C1 segment of cervical spinal cord (tissue), 14 donors: ENCODE results near the gene TCEAL3.
"Not testable (repeated sequence)": the region's sequence is repeated elsewhere in the genome, so short reads cannot be mapped to it uniquely, and the experiment has no call there.

ENCODE experiments used
- DNase-seq, 14 donors: peaks; one replicate each; lab custom pipeline; 2025; lab: John Stamatoyannopoulos, UW

The TCEAL3 gene, protein sequence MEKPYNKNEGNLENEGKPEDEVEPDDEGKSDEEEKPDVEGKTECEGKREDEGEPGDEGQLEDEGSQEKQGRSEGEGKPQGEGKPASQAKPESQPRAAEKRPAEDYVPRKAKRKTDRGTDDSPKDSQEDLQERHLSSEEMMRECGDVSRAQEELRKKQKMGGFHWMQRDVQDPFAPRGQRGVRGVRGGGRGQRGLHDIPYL

DNA sequence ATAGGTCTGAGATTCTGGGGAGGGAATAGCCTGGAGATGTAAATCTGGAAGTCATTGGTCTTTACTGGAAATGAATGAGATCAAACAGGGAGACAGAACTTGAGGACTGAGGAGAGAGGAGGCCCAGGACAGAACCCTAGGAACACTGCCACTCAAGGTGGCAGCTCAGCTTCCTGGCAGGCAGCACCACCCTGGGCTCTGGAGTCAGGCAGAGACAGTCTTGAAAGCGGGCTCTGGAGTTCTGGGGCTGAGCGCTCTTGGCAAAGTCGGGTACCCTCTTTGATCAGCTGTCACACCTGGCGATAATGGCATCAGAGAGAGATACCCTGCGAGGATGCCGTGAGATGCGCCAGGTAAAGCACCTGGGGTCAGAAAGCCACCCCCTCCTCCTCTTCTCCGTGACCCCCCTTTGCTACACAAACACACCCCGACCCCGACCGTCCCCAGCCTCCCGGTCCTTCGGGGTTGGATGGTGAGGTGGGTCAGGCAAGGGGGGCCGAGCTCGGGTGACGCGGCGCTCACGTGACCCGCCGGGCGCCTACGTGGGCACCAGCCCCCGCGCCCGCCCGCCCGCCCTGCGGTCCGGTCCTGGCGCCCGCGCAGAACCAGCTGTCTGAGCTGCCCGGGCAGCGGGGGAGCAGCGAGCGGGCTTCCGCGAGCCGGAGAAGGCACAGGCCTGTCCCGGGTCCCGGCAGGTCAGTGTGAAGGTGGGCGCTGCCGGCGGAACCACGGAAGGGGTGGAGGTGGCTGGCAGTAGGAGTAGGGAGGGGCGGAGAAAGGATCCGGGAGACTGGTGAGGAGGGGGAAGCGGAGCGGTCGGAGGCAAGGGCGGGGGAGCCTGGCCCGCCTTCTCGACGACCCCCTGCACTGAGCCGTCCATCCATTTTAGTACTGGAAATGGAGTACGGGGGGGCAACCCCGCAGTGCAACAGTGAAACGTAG is at the start of gene TCEAL3:
Gene TCEAL3 (plus strand): TSS at position 600 of the 942 bp plus-strand sequence. CDS start 1,102 bp downstream, outside the sequence.
- DNase-seq, result peak in 13 of 14 donors; percentile 2 to 70 (median 46)

DNA sequence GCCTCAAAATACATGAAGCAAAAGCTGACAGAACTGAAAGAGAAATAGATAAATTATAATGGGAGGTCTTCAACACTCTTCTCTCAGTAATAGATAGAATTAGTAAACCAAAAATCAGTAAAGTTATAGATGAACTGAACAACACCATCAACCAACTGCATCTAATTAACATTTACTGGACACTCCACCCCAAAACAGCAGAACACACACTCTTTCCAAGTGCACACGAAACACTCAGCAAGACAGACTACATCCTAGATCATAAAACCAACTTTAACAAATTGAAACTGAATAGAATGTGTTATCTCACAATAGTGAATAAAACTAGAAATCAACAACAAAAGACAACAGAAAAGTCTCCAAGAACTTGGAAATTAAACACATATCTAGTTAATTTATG is 47.5 kb upstream of the TCEAL3 start:
- DNase-seq, result no peak

DNA sequence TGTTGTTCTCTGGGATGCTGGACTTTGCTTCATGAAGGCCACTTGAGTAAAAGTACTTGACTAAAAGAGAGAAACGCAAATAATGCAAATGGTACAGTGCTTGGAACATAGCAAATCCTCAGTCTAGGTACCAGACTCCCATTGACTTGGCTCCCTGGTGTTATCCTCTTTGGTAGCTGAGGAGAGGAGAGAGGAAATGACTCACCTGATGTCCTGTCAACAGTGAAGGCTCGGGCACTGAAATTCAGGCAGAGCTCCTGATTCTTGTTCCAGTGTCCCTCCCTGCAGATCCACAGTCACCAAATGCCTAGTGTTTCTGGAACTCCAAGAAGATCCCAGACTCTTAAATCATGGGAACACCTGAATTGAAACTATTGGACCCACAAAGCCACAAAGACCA is 45.0 kb upstream of the TCEAL3 start:
- no peak for DNase-seq

DNA sequence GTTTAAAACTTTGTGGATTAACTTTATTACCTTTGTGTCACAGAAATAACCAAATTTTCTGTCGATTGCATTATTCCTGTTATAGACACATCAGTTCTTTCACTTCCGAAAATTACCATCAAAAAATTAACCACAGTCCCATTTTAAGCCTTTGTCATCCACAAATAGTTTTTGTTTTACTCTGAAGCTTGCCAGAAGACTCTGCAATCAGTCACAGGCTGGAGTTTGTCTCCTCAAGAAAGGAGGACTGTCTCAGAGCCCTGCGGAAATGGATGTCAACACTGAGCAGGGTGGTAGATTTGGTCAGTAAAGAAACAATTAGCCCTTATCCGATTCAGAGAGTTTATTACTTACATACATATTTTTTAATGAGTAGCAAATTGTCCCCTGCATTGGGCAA is 42.6 kb upstream of the TCEAL3 start:
- no peak for DNase-seq

DNA sequence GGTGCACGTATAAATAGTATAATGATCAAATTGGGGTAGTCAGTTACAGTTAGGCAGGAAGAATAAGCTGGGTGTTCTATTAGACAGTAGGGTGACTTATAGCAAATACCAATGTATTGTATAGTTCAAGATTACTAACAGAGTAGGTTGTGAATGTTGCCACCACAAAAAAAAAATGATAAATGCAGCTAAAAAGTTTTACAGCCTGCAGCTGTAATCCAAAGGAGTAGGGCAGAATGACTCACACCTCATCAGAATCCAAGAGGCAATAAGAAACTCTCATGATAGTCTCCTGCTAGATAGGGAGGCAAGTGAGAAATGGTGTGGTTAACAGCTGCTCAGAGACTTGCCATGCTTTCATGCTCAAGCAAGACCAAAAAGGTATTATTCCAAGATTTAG is 42.0 kb upstream of the TCEAL3 start:
- no peak for DNase-seq

DNA sequence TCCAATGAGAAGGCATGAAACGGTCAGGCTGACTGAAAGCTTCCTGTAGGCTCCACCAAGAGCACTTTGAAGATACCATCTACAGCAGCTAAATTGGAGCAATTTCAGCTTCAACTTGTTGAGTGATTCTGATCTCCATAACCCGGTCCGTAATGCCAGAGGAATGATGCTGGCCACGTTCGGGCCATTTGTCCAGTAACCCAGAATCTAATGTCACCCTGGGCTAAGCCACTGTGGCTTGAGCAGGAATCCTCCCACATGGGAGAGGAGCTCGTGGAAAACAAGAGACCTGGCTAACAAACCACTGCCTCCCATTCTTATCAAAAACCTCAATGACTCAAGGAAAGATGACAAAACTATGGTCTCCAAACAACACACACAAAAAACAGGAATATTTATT is 36.6 kb upstream of the TCEAL3 start:
- DNase-seq, result no peak

DNA sequence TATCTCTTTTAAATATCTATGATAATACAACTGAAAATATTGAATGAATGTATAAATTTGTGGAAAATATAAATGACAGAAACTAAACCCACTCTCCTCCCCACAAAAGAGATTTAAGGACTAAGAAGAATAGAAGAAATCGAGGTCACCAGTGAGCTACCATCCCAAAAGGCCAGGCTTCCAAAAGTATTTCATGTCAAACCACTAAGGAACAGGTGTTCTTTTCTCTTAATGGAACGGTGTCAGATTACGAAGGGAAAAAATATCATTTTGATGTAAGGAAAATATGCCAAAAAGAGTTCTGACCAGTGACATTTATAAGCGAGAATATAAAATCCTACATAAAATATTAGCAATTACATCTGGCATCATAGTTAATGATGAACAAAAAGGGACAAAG is 36.0 kb upstream of the TCEAL3 start:
- DNase-seq, result no peak

DNA sequence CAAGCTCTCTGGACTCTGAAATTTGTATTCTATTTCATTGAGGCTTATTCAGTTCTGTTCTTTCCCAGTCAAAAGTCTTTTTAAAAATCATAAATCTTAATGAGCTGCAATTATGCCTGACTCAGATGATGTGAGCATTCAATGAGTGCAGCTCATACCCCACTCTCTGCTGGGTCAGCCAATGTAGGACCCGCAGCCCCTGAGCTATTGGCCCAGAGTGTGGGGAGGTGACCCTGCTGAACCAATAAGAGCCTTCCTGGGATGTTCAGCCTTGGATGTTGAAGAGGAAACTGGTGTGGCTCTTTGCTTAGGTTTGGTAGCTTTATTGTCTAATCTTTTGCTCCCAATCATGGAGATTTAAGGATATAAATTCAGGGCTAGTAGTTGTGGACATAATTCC is 34.6 kb upstream of the TCEAL3 start:
- no peak for DNase-seq

DNA sequence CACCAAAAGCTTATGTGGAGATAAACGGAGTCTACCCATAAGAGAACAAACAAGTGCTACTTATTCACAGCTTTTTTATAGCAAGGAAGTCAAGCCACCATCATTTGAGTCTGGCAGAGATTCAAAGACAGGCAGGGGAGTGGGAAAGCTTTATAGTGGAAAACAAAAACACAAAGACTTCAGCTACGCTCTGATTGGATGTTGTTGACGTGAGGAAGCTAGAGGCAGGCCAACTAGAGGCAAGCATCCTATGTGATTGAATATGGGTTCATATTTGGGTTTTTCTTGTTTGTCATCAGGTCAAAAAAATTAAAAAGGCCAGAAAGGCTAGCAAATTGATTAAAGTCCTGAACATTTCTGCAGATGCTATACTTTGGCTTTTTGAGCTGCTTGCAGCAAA is 23.2 kb upstream of the TCEAL3 start:
- peak in 2 of 14 donors; percentile 0 to 2 for DNase-seq

DNA sequence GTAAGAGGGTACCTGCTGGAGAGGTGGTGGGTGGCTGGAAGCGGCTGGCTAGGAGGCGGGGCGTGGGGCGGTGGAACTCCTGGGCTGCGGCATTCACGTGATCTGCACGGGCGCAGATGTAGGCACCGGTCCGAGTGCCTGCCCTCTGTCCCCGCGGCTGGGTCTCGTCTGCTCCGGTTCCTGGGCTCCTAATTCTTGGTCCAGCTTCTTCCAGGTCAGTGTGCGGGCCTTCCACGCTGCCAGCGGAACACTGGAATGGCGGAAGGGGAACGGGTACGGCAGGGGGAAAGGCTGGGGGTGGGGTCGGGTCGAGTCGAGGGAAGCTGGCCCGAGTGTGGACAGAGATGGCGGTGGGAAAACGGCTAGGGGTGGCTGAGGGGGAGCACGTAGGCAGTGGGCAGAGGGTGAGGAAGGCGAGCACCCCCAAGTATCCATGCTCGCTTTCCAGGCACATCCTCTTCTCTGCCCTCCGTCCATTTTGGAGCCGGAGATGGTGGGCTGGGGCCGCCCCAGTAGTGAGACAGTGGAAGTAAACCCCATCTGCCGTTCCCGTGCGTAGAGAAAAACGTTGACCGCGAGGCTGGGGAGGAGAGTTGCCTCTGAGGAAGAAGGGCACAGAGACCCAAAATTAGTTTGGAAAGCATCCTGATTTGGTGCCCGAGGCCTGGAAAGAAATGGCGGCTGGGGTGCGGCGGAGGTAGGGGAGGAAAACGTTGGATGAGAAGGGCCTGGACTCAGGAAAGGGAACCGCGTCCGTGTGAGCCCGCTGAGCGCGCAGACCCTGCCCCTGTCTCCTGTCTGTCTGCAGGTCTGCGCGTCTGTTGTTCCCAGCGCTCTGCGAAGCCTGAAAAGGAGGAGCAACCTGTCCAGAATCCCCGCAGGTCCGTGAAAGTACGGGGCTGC is 22.1 kb upstream of the TCEAL3 start, which contains the start of gene TCEAL4:
Gene TCEAL4 (plus strand): TSS at position 105 of the 903 bp plus-strand sequence. CDS start 1,161 bp downstream, outside the sequence.
- peak in 12 of 14 donors; percentile 20 to 63 (median 34) for DNase-seq

DNA sequence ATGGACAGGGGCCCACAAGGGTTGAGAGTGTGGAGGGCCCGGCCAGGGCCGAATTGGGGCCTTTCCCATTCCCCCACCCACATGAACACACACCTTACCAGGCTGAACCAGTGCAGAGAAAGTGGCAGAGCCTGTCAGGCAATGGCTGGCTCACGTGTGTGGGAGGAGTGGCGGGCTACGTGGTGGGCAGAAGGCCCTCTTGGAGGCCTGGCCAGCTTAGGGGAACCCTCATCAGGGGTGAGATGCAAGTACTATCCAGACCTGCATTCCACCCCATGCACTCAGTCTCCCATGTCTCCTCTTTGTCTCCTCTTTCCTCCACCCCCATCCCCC is 21.5 kb upstream of the TCEAL3 start:
- DNase-seq, result peak in 7 of 14 donors; percentile 1 to 38 (median 20)

DNA sequence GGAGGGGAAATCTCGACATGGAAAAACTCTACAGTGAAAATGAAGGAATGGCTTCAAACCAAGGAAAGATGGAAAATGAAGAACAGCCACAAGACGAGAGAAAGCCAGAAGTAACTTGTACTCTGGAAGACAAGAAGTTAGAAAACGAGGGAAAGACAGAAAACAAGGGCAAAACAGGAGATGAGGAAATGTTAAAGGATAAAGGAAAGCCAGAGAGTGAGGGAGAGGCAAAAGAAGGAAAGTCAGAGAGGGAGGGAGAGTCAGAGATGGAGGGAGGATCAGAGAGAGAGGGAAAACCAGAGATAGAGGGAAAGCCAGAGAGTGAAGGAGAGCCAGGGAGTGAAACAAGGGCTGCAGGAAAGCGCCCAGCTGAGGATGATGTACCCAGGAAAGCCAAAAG is 21.1 kb upstream of the TCEAL3 start:
- no peak for DNase-seq

DNA sequence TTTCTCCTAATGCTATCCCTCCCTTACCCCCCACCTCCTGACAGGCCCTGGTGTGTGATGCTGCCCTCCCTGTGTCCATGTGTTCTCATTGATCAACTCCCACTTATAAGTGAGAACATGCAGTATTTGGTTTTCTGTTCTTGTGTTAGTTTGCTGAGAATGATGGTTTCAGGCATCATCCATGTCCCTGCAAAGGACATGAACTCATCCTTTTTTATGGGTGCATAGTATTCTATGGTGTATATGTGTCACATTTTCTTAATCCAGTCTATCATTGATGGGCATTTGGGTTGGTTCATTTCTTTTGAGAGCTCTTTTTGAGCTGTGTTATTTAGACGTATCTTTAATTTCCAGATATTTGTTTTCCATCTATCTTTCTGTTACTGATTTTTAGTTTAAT is 15.5 kb upstream of the TCEAL3 start:
- DNase-seq, result not testable (repeated sequence)

DNA sequence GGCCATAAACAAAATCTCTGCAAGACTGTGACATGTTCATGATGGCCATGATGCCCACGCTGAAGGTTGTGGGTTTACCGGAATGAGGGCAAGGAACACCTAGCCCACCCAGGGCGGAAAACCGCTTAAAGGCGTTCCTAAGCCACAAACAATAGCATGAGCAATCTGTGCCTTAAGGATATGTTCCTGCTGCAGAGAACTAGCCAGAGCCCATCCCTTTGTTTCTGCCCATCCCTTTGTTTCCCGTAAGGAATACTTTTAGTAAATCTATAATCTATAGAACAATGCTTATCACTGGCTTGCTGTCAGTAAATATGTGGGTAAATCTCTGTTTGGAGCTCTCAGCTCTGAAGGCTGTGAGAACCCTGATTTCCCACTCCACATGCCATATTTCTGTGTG is 12.6 kb upstream of the TCEAL3 start:
- not testable (repeated sequence) for DNase-seq

DNA sequence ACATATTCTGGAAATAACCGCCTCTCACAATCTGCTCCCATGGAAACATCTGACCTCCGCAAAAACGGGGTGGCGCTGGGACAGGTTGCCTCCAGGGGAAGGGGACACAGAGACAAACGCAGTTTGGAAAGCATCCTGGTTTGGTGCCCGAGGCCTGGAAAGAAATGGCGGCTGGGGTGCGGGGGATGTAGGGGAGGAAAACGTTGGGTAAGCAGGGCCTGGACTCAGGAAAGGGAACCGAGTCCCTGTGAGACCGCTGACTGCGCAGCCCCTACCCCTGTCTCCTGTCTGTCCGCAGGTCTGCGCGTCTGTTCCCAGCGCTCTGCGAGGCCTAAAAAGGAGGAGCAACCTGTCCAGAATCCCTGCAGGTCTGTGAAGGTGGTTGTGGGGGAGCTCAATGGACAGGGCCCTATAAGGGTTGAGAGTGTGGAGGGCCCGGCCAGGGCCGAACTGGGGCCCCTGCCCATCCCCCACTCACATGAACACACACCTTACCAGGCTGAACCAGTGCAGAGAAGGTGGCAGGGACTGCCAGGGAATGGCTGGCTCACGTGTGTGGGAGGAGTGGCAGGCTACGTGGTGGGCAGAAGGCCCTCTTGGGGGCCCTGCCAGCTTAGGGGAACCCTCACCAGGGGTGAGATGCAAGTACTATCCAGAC is 672 bp downstream of the TCEAL3 start:
- peak in 5 of 14 donors; percentile 11 to 40 (median 14) for DNase-seq

DNA sequence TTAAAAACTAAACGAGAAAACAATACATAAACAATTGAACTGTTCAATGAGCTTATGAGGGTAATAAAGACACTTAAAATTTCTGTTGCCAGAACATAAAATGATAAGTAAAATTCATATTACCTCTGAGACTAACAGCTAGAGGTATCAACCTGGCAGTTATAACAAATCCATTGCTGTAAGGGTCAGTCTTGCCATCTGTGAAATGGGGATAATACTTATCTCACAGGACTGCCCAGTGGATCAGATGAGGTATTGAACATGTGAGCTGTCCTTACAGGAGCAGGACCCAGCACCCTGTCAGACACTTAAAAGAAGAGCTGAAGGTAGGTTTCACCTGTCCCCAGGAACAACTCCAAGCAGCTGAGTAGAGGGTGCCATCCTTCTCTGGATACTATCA is 2.5 kb downstream of the TCEAL3 start:
- DNase-seq, result no peak

DNA sequence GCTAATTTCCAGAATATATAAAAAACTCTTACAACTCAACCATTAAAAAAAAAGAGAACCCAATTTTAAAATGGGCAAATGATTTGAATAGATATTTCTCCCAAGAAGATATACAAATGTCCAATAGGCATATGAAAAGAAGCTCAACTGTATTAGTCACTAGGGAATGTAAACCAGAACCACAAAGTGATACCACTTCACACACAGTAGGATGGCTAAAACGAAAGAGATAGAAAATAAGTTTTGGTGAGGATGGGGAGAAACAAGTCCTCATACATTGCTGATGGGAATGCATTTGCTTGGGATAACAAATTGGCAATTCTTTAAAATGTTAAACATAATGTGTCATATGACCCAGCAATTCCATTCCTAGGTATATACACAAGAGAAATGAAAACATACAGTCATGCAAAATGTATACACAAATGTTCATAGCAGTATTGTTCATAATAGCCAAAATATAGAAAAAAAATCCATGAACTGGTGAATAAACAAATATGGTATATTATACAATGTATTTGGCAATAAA is 5.7 kb downstream of the TCEAL3 start:
- no peak for DNase-seq

DNA sequence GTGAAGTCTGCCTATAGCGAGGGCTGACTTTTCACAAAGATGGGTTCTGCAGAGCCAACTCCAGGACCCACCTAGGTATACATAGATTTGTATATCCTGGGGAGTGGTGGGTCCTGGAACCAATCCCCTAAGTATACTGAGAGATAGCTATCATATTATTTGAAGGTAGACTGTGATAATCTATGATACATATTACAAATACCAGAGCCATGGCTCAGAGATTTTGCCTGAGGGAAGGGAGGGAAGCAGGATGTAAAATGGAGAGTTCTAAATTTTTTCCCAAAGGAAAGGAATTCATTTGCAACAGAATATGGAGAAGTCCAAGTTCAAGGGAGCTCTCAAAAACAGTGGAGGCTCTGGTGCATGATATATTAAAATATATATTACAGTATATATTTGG is 7.2 kb downstream of the TCEAL3 start:
- no peak for DNase-seq

DNA sequence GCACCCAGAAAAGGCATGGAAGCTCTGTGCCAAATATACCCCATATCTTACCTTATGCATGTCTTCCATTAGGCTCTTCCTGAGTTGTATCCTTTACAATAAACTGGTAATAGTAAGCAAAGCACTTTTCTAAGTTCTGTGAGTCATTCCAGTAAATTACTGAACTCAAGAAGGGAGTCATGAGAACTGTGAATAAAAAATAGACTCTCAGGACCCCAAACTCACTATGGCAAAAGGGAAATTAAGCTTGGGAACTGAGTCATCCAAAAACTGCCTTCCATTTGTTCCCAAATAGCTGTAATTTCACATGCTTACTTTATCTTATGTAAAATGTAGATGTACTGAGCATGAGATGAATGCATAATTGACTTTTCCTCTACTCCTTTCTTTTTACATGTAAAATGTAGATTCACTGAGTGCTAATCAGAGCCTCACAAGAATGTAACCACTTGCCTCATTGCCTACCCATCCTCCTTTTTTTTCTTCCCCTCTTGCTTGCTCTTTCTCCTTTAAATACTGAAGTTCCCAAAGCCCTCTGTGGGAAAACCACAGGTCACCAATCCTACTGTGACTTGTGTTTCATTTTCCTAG is 8.1 kb downstream of the TCEAL3 start:
- no peak for DNase-seq

DNA sequence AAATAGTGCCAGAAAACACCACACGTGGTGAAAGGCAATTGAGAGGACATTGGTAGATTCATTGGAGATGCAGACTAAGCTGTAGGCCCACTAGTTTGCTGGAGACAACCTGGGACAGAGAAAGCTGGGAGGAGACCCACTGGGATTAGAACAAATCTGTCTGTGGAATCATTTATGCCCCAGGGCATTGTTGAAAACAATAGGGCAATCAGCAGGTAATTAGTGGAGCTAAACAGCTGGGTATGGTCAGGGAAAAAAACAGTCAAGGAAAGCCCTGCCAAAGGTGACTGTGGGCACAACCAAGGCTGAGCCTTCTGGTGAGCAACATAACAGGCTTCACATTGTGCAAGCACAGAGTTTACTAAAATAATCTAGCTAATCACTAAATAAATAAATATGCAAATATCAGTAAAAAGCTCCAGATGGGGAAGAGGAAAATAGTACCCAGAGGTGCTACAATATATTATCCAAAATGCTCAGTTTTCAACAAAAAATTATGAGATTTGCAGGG is 9.0 kb downstream of the TCEAL3 start:
- no peak for DNase-seq
